Endothelial cell of umbilical vein (primary cell): ENCODE results near the gene CD72. TPM values are rescaled to one million over a fixed set of nuclear protein-coding genes. Genes with fewer than 3 reads are reported as not detected.

Experiments
- BruUV-seq: library from RNA; stranded (reverse); fragments of 400-500 nt; replicated peaks from 2 replicates; lab custom pipeline; 2021; lab: Mats Ljungman, UMichigan
- CTCF ChIA-PET: fragments of 300-600, 350-600 bp; sonication (Branson Sonifier 250); formaldehyde crosslinking; loops from one replicate; lab custom pipeline; 2021; ENCODE audit warnings: antibody characterized with exemption, inconsistent platforms; lab: Charles Lee
- POLR2A ChIA-PET: fragments of 300-600, 350-600 bp; sonication (Branson Sonifier 250); formaldehyde crosslinking; loops from one replicate; lab custom pipeline; 2021; ENCODE audit warnings: antibody characterized with exemption, inconsistent platforms; lab: Charles Lee
- DNase-seq: peaks from one replicate; pipeline ENCODE4 v3.0.0-alpha.2; 2011; ENCODE audit warnings: low read depth, low spot score
- FAIRE-seq: peaks from 2 replicates; lab custom pipeline; 2011; peaks lifted over from hg19 to GRCh38; lab: Jason Lieb, UNC
- H2AFZ ChIP-seq: 2 replicates; pipeline ENCODE4 v1.6.0; 2012; ENCODE audit warnings: low read depth, low read length, control low read depth, inconsistent platforms
- H3K27ac ChIP-seq: 2 replicates; pipeline ENCODE4 v1.5.1; 2011; ENCODE audit warnings: low read depth, mild to moderate bottlenecking, control low read depth, low read length, moderate library complexity; ENCODE audit not compliant: insufficient read depth
- H3K27me3 ChIP-seq, 2 experiments: 2 replicates each; pipeline versions ENCODE4 v1.6.0 to v1.6.1; 2011; ENCODE audit warnings: low read length in 2 of 2, mixed read lengths in 1 of 2; ENCODE audit not compliant: control insufficient read depth in 2 of 2, insufficient read depth in 2 of 2
- H3K36me3 ChIP-seq, 2 experiments: 2 replicates in 1 of 2; 3 replicates in 1 of 2; pipeline ENCODE4 v1.5.1; 2011; ENCODE audit warnings: low read length in 2 of 2, mild to moderate bottlenecking in 1 of 2, moderate library complexity in 1 of 2; ENCODE audit not compliant: control insufficient read depth in 2 of 2, insufficient read depth in 2 of 2; ENCODE audit errors: extremely low read depth in 1 of 2
- H3K4me1 ChIP-seq: 3 replicates; pipeline ENCODE4 v1.5.1; 2011; ENCODE audit warnings: mild to moderate bottlenecking, low read length; ENCODE audit not compliant: control insufficient read depth, insufficient read depth; ENCODE audit errors: extremely low read depth
- H3K4me2 ChIP-seq: 2 replicates; pipeline ENCODE4 v1.6.1; 2011; ENCODE audit warnings: low read length, control low read depth, mixed read lengths; ENCODE audit not compliant: insufficient read depth
- H3K4me3 ChIP-seq, 3 experiments: fragments of 200-600 bp in 1 of 3; sonication (generic), shearing (Covaris generic) in 1 of 3; replicated peaks in 1 of 3; 2 replicates each; pipeline ENCODE4 v1.5.1; 2011 to 2016; ENCODE audit warnings: control low read depth in 3 of 3, low read length in 3 of 3, mild to moderate bottlenecking in 2 of 3, inconsistent platforms in 1 of 3, low read depth in 1 of 3, moderate library complexity in 1 of 3; ENCODE audit not compliant: insufficient read depth in 1 of 3
- H3K79me2 ChIP-seq: 2 replicates; pipeline ENCODE4 v1.6.0; 2012; ENCODE audit warnings: low read length, inconsistent platforms; ENCODE audit not compliant: control insufficient read depth, insufficient read depth
- H3K9ac ChIP-seq: replicated peaks from 2 replicates; pipeline ENCODE3; 2011; ENCODE audit warnings: low read length, control low read depth; ENCODE audit not compliant: insufficient read depth; ENCODE audit errors: extremely low read depth
- H3K9me1 ChIP-seq: replicated peaks from 3 replicates; pipeline ENCODE4 v1.6.0; 2011; ENCODE audit warnings: mild to moderate bottlenecking, low read length; ENCODE audit not compliant: control insufficient read depth, insufficient read depth; ENCODE audit errors: extremely low read depth
- H3K9me3 ChIP-seq: replicated peaks from 2 replicates; pipeline ENCODE4 v1.5.1; 2012; ENCODE audit warnings: low read length, inconsistent platforms; ENCODE audit not compliant: control insufficient read depth, insufficient read depth
- H4K20me1 ChIP-seq: replicated peaks from 2 replicates; pipeline ENCODE3; 2011; ENCODE audit warnings: mild to moderate bottlenecking, low read length; ENCODE audit not compliant: control insufficient read depth, insufficient read depth; ENCODE audit errors: extremely low read depth
- EZH2 ChIP-seq: IDR thresholded peaks from 2 replicates; pipeline ENCODE4 v1.6.1; 2012; ENCODE audit warnings: borderline replicate concordance, low read depth, mild to moderate bottlenecking, moderate library complexity, low read length, inconsistent platforms; ENCODE audit not compliant: severe bottlenecking
- FOS ChIP-seq: IDR thresholded peaks from 2 replicates; pipeline ENCODE4 v1.6.1; 2011; ENCODE audit warnings: mild to moderate bottlenecking, low read length, moderate library complexity, borderline replicate concordance; ENCODE audit not compliant: insufficient read depth
- GATA2 ChIP-seq: IDR thresholded peaks from 2 replicates; pipeline ENCODE4 v1.7.0; 2011; ENCODE audit warnings: low read depth, mild to moderate bottlenecking, moderate library complexity, mixed read lengths, low read length; ENCODE audit not compliant: insufficient read length, insufficient read depth
- JUN ChIP-seq: IDR thresholded peaks from 2 replicates; pipeline ENCODE4 v1.6.1; 2011; ENCODE audit warnings: borderline replicate concordance, low read depth; ENCODE audit not compliant: insufficient read length, insufficient read depth
- MYC ChIP-seq: IDR thresholded peaks from one replicate; pipeline ENCODE4 v1.6.1; 2011; ENCODE audit warnings: mild to moderate bottlenecking, low read depth, low read length
- POLR2A ChIP-seq: IDR thresholded peaks from 2 replicates; pipeline ENCODE4 v1.6.1; 2012; ENCODE audit warnings: low read depth, mild to moderate bottlenecking, control low read depth, low read length
- POLR2AphosphoS5 ChIP-seq: IDR thresholded peaks from 2 replicates; pipeline ENCODE4 v1.6.1; 2012; ENCODE audit warnings: low read depth, mild to moderate bottlenecking, control low read depth, low read length, moderate library complexity; ENCODE audit not compliant: insufficient read depth
- dilution Hi-C: fragments of 300-500 bp; cut with MboI; formaldehyde crosslinking; loops from one replicate; pipeline ENCODE4 v1.15.0; 2019; ENCODE audit warnings: low sequenced_read_pairs; ENCODE audit not compliant: extremely low pct_ligation_motif_present
- intact Hi-C: fragments of 100-400 bp; cut with micrococcal nuclease; formaldehyde crosslinking; loops from one replicate; pipeline ENCODE4 v1.10.0; 2022
- polyA plus RNA-seq, 4 experiments: library from polyadenylated mRNA; depleted of rRNA in 3 of 4; stranded (reverse) in 3 of 4; unstranded in 1 of 4; fragments of >200 nt; gene quantifications; 2 replicates each; pipeline versions ENCODE4 v1.2.1 to v1.2.3, GENCODE V29; 2011 to 2012; ENCODE audit warnings: missing spikeins in 1 of 4
- total RNA-seq: library from RNA; stranded (reverse); gene quantifications from 2 replicates; pipeline ENCODE4 v1.2.3, GENCODE V29; 2021
- TF ChIP-seq, protein P1 (sequence below): IDR thresholded peaks from 2 replicates; pipeline ENCODE4 v1.6.1; 2011; ENCODE audit not compliant: insufficient read depth, insufficient read length
- TF ChIP-seq, protein P2 (sequence below), 2 donors: IDR thresholded peaks; 1 replicate in 1 of 2; 2 replicates in 1 of 2; pipeline ENCODE4 v1.5.1; 2011; ENCODE audit warnings: low read length in 2 of 2, mild to moderate bottlenecking in 2 of 2, moderate library complexity in 2 of 2, control low read depth in 1 of 2, inconsistent platforms in 1 of 2, low read depth in 1 of 2; ENCODE audit not compliant: insufficient read depth in 1 of 2; ENCODE audit errors: extremely low read depth in 1 of 2

The CD72 gene
- total and polyA plus RNA-seq, 2 donors (not counting 3 experiments of a cell fraction or from before 2014, with no cell fraction given) = 0.39 TPM; not detected in 1

DNA sequence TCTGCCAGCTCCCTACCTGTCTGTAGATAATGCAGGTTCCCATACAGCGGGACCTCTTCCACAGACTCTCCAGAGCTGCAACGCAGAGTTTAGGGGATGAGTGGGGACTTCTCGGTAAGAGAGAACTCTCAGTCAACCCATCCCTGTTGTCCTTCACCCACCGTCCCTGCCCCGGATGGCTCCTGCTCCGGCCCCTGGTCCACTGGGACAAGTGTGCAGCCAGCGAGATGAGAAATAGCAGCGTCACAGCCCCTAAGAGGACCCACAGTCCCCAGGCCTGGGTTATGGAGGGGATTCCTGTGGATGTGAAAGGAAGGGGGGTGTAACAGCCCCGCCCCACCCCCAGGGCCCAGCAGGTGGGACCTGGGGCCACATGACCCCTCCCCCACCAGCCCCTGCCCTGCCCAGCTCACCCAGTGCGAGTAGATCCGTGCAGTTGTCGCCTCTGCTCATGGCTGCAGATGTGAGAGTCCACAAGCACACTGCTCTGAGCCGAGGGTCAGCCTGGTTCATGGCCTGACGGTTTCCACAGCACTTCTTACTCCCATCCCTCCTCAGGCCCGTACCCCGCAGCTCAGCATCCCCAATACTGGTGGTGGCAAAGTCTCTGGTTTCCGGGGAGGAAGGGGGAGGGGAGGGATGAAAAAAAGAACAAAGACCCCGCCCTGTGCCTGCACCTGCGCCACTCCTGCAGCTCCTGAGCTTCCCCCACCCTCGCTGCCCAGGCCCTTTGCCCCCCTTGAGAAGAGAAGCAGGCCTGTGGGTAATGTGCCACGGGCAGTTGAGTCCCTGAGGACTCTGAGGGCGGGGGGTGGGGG, 32.3 kb upstream of the CD72 start, which contains the start of gene SIT1:
Gene SIT1 (minus strand): TSS at position 591 of the 818 bp plus-strand sequence. CDS start 78 bp downstream, at position 513.
- POLR2A ChIA-PET = no interaction called here

More for the DNA sequence above, 32.3 kb upstream of the CD72 start, which contains the start of gene SIT1:
- no TSS peak for BruUV-seq
- CTCF ChIA-PET = interaction anchor here (1.9 kb wide), 1 partner anchor 47 kb away, joined by 8 read pairs; no protein-coding TSS in a partner anchor
- Histone ChIP-seq H3K9me3 (no peaks in the 10 kb centered on the region), H3K27ac (no peak within 1 kb of the TSS), H2AFZ (no peak within 1 kb of the TSS), H3K9ac (no peak within 1 kb of the TSS), H3K4me2 (no peak within 1 kb of the TSS), H3K4me1 (peaks cover 6% of the 10 kb centered on the region), H3K27me3 (peaks cover 0 to 2% of the 10 kb centered on the region in 2 experiments), H3K9me1 (no peaks in the 10 kb centered on the region), H3K4me3 (no peak within 1 kb of the TSS), H3K79me2 (no peaks in the 10 kb centered on the region), H4K20me1 (no peaks in the 10 kb centered on the region), H3K36me3 (no peaks in the 10 kb centered on the region)
- TF ChIP-seq MYC = no peak
- TF ChIP-seq POLR2A = no peak
- TF ChIP-seq, protein P1, sequence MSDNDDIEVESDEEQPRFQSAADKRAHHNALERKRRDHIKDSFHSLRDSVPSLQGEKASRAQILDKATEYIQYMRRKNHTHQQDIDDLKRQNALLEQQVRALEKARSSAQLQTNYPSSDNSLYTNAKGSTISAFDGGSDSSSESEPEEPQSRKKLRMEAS = no peak
- no peak for TF ChIP-seq JUN
- TF ChIP-seq, protein P2, sequence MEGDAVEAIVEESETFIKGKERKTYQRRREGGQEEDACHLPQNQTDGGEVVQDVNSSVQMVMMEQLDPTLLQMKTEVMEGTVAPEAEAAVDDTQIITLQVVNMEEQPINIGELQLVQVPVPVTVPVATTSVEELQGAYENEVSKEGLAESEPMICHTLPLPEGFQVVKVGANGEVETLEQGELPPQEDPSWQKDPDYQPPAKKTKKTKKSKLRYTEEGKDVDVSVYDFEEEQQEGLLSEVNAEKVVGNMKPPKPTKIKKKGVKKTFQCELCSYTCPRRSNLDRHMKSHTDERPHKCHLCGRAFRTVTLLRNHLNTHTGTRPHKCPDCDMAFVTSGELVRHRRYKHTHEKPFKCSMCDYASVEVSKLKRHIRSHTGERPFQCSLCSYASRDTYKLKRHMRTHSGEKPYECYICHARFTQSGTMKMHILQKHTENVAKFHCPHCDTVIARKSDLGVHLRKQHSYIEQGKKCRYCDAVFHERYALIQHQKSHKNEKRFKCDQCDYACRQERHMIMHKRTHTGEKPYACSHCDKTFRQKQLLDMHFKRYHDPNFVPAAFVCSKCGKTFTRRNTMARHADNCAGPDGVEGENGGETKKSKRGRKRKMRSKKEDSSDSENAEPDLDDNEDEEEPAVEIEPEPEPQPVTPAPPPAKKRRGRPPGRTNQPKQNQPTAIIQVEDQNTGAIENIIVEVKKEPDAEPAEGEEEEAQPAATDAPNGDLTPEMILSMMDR (IDR thresholded peaks at IDR 0.05; ENCODE audit: extremely low read depth in 1 of 2, insufficient read depth in 1 of 2, low read depth in 1 of 2, low read length in 2 of 2) = no peak
- TF ChIP-seq GATA2 = no peak
- TF ChIP-seq EZH2 = no peak
- no peak for TF ChIP-seq FOS
- no peak for TF ChIP-seq POLR2AphosphoS5
- no peak for FAIRE-seq
- dilution Hi-C loops (no loop called here), intact Hi-C loops (no loop called here)
- DNase-seq = no peak
